Measurements from ENCODE around the gene CASTOR1.

Gene CASTOR1

DNA sequence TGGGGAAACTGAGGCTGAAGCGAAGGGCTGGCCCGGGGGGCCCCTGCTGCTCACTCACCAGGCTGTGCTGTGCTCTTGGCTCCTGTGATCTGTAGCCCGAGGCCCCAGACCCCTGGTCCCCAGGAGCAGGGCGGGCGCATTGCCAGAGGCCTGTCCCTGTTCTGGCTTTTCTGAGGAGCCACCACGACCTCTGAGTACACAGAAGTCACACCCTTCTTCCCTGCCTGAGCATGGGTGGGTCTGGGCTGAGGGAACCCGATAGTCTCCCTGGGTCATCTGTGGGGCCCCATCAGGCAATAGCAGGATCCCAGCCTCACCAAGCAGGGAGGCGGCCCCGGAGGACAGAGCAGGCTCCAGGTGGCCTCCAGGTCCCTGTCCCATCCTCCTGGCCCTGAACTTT, 5.1 kb downstream of the CASTOR1 start:
- no peak for DNase-seq (ENCODE audit: low spot score)

DNA sequence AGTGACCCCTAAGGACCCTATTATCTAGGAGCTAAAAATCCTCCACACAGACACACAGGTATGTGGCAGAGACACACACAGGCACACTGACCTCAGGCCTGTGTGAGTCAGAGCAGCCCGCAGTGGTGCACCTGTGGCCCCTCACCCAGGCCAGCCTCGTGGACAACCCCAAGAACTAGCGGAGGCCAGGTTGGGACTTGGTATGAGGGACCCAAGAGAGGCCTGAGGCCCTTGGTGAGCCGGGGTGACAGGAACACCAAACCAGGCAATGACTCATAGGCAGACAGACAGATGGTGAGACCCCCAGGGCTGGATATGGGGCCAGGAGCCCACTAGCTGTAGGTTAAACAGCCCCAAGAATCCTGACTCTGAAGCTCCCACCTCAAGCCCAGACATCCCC, 6.0 kb downstream of the CASTOR1 start:
- no peak for DNase-seq (ENCODE audit: low spot score)

DNA sequence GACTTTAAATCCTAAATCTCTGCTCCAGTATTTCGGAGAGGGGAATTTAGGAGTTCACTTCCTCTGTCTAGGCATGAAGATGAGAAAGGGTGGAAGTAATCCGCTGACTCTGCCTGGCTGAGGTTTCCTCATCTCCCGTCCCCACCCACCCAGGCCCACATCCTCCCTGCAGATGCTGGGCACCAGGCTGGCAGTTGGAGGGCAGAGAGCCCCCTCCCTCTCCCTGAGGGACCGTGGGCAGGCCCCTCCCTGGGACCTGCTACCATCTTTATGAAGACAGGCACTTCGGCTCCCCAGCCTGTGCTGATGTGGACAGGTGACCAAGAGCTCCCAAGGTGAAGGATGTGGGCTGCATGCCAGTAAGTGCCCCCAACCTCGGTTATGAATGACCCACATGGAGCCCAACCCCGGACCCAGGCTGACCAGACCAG, 6.7 kb downstream of the CASTOR1 start:
- DNase-seq (ENCODE audit: low spot score), result no peak

DNA sequence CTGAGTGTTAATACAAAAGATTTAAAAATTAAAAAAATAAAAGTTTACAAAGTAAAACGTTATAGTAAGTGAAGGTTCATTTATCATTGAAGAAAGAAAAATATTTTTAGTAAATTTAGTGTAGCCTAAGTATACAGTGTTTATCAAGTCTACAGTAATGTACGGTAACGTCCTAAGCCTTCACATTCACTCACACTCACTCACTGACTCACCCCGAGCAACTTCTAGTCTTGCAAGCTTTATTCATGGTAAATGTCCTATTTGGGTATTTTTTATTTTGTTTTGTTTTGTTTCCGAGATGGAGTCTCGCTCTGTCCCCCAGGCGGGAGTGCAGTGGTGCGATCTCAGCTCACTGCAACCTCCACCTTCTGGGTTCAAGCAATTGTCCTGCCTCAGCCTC, 8.8 kb downstream of the CASTOR1 start:
- no peak for DNase-seq (ENCODE audit: low spot score)

DNA sequence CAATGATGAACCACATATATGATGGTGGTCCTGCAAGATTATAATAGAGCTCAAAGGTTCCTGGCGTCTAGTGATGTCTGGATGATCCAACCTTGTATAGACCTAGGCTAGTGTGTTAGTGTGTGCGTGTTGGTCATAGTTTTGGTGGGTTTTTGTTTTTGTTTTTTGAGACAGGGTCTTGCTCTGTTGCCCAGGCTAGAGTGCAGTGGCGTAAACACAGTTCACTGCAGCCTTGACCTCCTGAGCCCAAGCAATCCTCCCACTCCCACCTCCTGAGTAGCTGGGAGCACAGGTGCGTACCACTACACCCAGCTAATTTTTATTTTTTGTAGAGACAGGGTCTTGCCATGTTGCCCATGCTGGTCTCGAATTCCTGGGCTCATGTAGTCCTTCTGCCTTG, 9.4 kb downstream of the CASTOR1 start:
- DNase-seq (ENCODE audit: low spot score), result no peak

DNA sequence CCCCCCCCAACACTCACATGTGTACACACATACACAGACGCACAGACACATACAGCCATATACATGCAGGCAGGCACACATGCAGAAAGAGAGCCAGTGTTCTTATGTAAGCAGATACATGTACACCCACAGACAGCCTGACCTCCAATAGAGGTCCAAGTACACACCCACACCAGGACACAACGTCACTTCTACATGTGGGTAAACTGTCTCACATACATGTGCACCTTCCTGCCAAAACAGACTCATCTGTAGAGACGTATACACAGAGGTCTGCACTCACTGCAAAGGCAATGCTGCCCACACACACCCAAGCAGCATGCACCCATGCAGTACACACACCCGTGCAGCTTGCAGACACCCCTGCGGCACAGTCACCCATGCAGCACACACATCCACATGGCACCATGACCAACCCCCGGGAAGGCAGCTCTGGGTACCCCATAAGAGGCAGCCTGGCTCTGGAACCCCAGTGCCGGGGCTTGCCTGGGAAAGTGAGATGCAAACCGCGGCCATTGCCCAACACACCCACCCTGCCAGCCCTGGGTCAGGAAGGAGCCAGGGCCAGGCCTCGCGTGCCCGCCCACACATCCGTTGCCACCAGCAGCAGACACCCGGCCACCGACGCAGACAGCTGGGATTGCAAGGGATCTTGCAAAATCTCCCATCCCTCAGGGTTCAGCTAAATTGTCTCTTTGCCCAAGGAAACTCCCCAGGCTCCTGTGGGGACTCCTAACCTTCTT, 10.1 kb downstream of the CASTOR1 start:
- no peak for DNase-seq (ENCODE audit: low spot score)

DNA sequence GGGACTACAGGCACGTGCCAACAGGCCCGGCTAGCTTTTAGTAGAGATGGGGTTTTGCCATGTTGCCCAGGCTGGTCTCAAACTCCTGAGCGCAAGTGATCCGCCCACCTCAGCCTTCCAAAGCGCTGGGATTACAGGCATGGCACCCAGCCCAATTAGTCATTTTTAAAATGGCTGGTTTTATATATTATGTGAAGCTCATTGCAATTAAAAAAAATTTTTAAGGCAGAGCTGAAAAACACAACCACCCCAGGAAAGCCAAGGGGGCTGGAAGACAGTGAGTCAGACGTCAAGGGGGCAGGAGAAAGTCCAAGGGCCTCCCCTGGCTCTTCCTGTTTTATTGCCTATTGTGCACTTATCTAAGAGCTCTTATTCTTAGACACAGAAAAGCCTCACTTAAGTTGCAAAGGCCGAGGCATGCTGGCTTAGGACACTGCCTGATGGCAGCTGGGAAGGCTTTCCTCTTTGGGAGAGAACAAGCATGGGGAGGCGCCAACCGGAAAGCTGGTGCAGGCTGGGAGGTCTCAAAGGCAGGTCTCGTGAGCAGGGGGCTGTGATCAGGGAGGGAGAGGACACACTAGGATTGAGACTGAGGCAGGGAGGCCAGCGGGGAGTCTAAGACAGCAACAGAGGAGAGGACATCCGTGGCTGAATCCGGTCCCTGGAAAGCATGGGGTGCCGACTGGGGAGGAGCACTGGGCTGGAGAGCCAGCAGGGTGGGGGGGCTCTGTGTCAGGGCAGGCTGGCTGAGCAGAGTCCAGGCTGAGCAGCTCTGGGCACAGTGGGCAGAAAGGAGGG, 11.6 kb downstream of the CASTOR1 start:
- no peak for DNase-seq (ENCODE audit: low spot score)

DNA sequence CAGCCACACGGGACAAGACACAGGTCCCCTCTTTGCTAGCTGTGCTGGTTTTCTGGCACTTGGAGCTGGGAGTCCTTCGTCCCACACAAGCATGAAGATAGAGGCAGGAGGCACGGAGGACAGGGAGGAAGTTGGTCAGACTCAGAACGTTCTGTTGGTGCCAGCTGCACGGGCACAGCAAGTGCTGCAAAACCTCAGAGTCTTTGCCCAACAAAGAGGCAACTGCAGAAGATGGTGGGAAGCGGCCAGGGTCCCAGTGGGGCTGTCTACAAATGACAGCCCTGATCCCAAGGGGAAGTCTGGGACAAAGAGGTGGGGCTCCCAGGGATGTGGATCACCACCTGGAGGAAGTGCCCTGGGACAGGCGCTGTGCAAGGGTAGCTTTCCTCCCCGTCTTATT, 13.3 kb downstream of the CASTOR1 start:
- no peak for DNase-seq (ENCODE audit: low spot score)

DNA sequence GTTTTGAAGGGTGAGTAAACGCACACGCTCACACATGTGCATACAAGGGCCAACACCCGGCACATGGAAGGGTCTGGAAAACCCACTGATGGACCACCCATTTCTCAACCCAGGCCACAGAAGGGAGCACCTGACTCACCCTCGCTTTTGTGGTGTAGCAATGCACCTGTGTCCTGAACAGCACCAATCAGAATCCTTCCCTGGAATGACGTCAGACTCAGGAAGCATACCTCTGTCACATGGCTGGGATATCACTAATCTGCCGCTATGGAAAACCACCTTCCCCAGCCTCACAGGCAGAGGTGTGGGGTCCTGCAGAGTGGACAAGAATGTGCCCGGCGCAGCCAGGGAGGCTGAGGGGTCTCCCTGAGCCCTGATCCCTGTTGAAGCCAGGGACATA, 13.7 kb downstream of the CASTOR1 start:
- no peak for DNase-seq (ENCODE audit: low spot score)

DNA sequence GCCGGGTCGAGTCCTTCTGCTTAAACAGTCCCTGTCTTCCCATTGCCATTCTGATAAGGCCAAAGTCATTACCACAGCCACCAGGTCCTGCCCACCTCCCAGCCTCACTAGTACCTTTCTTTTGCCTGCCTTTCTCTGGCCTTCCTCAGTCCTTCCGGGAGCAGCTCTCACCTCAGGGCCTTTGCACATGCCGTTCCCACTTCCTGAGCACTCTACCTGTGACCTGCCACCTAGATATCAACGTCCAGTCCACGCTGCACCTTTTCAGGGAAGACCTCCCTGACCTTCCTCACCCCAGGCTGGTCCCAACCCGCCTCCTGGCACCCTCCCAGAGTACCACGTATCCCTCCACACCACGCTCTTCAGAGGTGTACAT, 14.9 kb downstream of the CASTOR1 start:
- DNase-seq (ENCODE audit: low spot score), result no peak

DNA sequence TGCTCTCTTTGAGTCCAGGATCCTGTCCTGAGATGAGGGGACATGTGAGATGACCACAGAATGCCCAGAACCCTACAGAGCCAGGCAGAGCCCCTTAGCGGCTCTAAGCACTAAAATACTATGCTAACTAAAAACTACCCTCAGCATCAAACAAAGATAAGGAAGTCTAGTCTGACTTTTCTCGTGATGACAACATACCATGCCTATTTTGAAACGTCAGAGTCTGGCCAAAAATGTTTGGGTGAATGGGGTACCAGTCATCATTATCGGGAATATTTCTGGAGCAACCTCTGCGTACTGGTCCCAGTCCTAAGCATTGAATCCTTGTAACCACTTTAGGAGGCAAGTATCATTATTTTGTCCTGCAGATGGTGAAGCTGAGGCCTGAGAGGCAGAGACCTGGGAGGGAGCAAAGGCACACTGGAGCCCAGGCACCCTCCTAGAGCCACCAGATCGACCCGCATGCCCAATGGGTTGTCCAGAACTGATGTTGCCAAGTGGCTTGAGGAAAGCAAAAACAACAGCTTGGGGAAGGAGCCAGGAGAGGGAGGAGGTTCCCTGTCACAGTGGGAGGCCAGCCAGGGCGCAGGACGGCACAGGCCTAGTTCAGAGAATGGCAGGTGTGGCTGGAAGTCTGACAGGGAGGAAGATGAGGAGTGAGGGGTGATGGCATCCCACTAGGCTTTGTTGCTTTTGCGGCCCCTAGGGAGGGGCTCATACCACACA, 15.4 kb downstream of the CASTOR1 start:
- DNase-seq (ENCODE audit: low spot score), result no peak

DNA sequence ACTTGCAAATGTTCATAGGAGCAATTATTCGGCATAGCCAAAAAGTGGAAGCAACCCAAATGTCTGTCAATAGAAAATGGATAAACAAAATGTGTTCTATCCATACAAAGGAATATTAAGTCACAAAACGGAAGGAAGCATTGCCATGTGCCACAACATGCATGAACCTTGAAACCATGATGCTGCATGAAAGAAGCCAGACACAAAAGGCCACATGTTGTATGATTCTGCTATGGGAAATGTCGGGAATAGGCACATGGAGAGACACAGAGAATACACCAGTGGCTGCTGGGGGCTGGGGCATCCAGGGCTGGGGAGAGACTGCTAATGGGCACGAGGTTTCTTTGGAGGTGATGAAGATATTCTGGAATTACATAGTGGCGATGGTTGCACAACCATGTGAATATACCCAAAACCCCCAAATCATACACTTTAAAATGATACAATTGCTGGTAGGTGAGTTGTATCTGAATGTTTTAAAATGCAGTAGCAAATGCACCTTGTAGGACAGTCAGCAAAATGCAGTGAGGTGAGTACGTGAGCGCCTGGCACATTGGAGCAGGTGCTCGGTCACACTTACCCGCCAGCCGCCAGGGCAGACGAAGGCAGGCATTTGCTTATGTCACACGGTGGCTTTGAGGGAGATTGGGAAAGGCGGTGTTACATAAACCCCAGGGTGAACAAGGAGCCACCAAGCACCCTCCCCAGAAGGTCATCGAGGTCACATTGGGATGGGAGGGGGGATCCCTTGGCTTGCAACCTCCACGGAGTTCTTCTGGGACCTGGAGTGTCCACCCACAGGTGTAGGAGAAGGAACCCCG, 16.3 kb downstream of the CASTOR1 start:
- DNase-seq (ENCODE audit: low spot score), result no peak

DNA sequence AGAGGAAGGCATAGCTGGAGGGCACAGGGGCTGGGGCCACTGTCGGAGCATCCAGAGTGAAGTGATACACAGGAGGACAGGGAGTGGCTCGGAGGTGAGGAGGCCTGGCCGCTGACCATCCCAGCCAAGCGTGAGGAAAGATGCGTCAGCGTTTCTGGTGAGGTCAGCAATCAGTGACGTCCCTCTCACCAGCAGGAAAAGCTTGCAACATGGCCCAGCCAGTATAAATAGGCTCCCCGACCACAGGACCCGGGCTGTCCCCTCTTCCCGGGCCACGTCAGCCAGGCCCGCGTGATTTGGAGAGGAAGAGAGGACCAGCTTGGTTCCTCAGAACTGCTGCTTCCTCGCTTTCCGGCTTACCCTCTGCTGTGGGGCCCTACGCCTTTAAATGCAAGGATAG, 18.5 kb downstream of the CASTOR1 start:
- no peak for DNase-seq (ENCODE audit: low spot score)

DNA sequence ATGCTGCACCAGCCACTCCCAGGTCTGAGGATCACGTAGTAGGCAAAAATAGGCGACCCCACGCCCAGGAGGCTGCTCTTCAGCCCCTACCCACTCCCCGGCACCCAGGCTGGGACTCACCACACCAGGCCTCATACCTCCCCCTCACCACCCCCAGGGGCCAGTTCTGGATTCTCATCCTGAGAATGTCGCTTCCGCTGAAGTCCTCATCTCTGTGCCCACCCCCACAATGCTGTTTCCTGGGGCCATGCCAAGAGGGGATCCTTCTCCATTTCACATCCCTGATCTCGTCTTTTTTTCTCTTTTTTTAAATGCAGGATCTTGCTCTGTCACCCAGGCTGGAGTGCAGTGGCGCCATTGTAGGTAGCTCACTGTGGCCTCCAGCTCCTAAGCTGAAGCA, 21.0 kb downstream of the CASTOR1 start:
- DNase-seq (ENCODE audit: low spot score), result no peak

DNA sequence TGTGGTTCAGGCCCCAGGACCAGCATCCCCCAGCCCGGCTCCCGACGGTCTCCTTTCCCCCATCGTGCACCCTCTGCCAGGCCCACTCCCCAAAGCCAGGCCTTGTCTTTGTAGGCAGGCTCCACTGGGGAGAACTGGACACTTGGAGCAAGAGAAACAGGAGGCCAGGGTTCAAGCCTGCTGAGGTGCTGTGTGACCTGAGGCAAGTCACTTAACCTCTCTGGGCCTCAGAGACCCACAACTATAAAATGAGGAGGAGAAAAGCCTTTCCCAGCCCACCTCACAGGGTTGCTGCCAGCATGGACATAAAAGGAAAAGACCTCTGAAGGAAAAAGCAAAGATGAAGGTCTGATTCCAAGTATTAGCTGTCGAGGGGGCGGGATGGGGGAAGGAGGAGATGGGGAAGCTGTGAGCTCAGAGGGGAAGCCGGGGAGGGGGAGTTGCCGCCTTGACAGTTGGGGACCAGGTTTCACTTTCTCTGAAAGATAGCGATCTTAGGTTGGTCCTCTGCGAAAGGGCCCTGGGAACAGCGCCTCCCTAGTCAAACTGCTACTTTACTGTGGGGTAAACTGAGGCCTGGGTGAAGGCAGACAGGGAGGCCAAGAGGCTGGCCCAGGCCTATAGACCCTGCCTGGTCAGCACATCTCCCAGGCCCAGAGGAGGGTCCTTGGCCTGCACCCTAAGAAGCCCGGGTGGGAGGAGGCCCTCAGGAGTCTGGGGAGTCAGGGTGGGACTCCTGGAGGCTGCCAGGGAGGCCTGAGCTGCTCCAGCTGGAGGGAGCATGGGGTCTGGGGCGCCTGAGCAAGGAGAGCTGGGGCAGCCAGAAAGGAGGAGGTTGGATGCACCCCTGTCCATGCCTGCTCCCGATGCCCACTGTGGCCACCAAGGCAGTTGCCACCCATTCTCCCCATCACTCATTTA, 21.7 kb downstream of the CASTOR1 start:
- no peak for DNase-seq (ENCODE audit: low spot score)

DNA sequence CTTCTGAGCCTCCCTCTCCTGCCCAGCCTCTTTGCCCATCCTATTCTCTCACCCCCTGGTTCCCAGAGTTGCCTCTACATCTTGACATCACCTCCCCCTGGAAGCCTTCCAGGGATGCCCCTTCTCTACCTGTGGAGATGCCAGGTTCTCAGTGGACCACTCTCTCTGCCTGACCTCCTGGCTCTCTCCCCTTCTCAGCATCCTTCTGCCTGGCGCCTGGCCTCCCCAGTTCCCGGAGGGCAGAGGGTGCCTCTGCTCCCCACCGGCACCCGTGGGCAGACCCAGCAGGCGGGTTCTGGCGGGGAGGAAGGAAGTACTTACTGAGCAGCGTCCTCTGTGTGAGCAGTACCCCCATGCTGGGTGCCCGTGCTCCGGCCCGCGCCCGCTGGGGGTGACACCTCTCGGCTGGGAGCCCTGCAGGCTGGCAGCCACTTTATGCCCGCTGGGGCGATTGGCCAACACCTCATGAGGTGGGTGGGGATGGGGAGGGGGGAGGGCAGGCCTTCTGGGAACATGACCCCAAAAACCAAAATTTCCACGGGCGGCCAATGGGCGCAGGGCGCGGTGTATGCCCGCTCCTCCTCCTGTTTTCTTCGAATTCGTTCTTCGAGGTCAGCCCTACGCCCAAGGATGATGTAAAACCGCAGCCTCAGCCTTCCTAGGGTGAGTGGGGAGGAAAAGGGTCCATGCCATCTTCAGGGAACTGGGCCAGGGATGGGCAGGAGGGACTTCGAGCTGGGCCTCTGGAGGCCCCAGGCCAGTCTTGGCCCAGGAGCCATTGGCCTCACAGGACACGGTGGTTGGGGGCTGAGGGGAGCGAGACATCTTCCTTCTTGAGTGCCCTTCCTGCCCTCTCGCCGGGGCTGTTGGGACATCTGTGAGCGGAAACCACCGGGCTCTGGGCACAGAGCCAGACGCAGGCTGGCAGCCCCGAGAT, 22.6 kb downstream of the CASTOR1 start, which contains the start of gene OSM:
Gene OSM (minus strand): TSS at position 407 of the 937 bp plus-strand sequence. CDS start 52 bp downstream, at position 355.
- DNase-seq (ENCODE audit: low spot score), result no peak

DNA sequence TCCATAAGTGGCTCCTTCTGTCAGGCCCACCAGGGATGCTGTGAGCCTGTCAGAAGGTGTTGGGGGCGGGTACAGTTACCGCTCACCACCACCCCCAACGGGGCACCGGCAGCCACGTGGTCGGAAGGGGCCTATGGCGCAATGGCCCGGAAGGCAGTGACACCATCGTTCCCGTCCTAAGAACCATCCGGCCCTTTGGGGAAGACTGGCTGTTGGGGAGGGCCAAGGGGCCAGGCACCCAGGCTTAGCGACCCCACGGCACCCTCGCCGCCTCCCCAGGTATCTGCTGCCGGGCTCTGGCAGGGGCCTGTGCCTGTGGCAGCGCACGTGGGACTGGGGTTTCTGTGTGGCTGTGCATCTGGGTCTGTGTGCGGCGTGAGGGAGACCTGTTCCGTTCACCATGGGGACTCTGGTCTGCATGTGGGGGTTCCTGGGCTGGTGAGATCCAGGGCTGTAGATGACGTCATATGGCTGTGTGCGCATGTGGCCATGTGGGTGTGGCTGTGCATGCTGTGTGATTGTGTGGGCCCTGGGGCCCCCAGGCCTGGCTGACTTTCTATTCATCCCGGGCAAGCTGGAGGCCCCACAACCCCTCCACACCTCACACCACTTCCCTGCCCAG, 23.4 kb downstream of the CASTOR1 start:
- no peak for DNase-seq (ENCODE audit: low spot score)

DNA sequence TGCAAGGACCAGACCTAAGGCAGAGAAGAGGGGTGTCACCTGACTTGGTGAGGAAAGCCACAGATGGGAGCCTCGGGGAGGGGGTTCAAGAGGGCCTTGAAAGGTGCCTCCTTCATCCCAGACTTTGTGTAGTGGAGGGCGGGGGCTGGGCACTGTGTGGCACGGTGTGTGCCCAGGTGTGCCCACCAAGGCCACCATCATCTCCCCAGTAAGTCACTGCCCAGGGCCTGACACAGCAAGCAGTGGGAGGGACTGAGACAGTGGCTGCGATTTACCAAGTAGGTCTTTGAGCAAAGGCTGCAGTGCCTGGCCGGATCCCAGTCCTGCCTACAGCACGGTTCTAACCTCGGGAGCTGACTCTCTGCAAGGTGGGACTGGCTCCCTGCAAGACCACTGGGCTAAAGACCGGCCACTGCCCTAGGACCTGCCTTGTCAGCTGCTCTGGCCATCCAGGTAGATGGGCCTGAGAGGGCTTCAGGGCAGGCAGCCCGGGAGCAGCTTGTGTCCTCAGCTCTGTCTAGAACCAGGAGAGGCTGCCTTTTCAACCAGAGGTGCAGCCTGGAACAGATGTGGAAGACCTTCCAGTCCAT, 24.1 kb downstream of the CASTOR1 start:
- DNase-seq (ENCODE audit: low spot score), result no peak

DNA sequence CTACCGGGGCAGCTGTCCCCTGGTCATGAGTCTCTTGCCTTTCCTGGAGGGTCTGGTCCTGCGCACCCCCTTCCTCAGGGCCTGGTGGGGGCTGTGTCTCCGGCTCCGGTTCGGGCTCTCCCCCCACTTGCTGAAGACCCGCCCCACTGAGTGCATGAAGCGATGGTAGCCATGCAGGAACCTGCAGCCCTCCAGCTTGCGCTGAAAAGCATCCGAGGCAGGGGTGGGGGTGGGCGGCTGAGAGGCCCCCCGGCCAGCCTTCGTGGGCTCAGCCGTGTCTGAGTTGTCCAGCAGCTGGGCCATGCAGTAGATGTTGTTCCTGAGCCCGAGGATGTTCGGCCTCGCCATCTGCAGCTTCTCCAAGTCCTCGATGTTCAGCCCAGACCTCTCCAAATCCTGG, 25.4 kb downstream of the CASTOR1 start:
- DNase-seq (ENCODE audit: low spot score), result no peak

Data from D341Med (cell line).